Neuron (in vitro differentiated cells): ENCODE results near the gene ERMARD.

Experiments
- H2AFZ ChIP-seq: one replicate; pipeline ENCODE4 v1.6.1; 2013; ENCODE audit warnings: low read depth, mild to moderate bottlenecking, inconsistent platforms, low read length, moderate library complexity
- H3K27me3 ChIP-seq: one replicate; pipeline ENCODE4 v1.6.1; 2013; ENCODE audit warnings: low read length; ENCODE audit not compliant: insufficient read depth
- H3K36me3 ChIP-seq: one replicate; pipeline ENCODE4 v1.6.1; 2013; ENCODE audit warnings: low read length; ENCODE audit not compliant: insufficient read depth
- H3K4me1 ChIP-seq: one replicate; pipeline ENCODE4 v1.6.1; 2013; ENCODE audit warnings: low read length; ENCODE audit not compliant: insufficient read depth
- H3K4me3 ChIP-seq: 2 replicates; pipeline ENCODE4 v1.5.1; 2013; ENCODE audit warnings: mild to moderate bottlenecking, low read length, moderate library complexity
- H3K9me3 ChIP-seq: one replicate; pipeline ENCODE4 v1.6.1; 2013; ENCODE audit warnings: low read length

The ERMARD gene

GRCh38 chr6:169813969-169814368, 62.5 kb downstream of the ERMARD start:
- Histone ChIP-seq H3K27me3 (no peaks in the 10 kb centered on the region), H3K36me3 (no peaks in the 10 kb centered on the region), H3K4me3 (no peak overlapping the region), H3K9me3 (peaks cover 7% of the 10 kb centered on the region), H2AFZ (no peak overlapping the region), H3K4me1 (peaks cover 7% of the 10 kb centered on the region)

DNA sequence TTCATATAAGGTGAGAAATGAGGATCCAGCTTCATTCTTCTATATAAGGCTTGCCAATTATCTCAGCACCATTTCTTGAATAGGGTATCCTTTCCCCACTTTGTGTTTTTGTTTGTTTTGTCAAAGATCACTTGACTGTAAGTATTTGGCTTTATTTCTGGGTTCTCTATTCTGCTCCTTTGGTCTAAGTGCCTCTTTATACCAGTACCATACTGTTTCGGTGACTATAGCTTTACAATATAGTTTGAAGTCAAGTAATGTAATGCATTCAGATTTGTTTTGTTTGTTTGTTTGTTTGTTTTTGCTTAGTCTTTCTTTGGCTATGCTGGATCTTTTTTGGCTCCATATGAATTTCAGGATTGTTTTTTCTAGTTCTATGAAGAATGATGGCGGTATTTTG, 64.6 kb downstream of the ERMARD start:
- Histone ChIP-seq H3K4me1 (no peaks in the 10 kb centered on the region), H3K27me3 (no peaks in the 10 kb centered on the region), H2AFZ (no peak overlapping the region), H3K9me3 (peaks cover 7% of the 10 kb centered on the region), H3K36me3 (no peaks in the 10 kb centered on the region), H3K4me3 (no peak overlapping the region)

- Histone ChIP-seq H3K9me3 (peaks cover 7% of the 10 kb centered on the region), H3K4me3 (no peak overlapping the region)
Observed at GRCh38 chr6:169816975-169817374, 65.6 kb downstream of the ERMARD start.

GRCh38 chr6:169820358-169820757, 68.9 kb downstream of the ERMARD start:
- Histone ChIP-seq H3K27me3 (no peaks in the 10 kb centered on the region), H3K4me1 (no peaks in the 10 kb centered on the region), H3K9me3 (no peaks in the 10 kb centered on the region), H3K36me3 (no peaks in the 10 kb centered on the region), H2AFZ (no peak overlapping the region), H3K4me3 (no peak overlapping the region)

More at GRCh38 chr6:169816975-169817374, 65.6 kb downstream of the ERMARD start:
- Histone ChIP-seq H3K27me3 (no peaks in the 10 kb centered on the region), H3K36me3 (no peaks in the 10 kb centered on the region), H2AFZ (no peak overlapping the region), H3K4me1 (no peaks in the 10 kb centered on the region)

GRCh38 chr6:169824021-169824420, 72.6 kb downstream of the ERMARD start:
- no peak overlapping the region for H3K4me3 ChIP-seq
- no peaks in the 10 kb centered on the region for H3K36me3 ChIP-seq
- H2AFZ ChIP-seq, result no peak overlapping the region
- no peaks in the 10 kb centered on the region for H3K4me1 ChIP-seq
- no peaks in the 10 kb centered on the region for H3K9me3 ChIP-seq
- no peaks in the 10 kb centered on the region for H3K27me3 ChIP-seq

DNA sequence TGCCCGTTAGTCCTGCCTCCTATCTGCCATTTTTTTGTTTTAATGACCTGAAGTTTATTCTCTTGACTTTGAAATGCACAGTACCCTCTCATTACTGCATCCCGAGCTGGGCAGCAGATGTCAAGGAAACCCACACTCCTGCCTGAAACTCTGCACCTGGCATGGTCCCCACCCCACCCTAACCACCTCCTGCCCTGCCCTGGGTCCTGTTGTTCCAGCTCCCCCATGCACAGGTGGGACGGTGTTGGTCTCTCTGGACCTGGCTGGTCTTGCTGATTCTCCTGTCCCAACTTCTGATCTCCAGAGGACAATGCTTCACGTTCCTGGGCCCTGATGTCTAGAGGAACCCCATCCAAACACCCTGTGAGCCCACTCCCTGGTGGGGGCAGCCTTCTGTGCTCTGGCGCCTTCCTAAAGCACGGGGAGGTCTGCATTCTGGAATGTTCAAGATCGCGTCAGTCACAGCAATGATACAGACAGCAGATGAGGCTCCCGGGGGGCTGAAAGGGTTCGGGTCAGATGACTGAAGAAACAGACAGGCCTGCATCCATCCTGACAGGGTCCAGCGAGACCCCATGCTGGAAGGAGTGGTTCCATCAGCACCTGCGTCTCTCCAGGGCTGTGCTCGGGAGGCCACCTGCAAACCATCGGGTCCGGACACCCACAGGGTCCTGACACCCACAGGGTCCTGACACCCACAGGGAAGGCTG, 73.6 kb downstream of the ERMARD start:
- Histone ChIP-seq H3K4me1 (no peaks in the 10 kb centered on the region), H3K9me3 (no peaks in the 10 kb centered on the region), H3K4me3 (no peak overlapping the region), H3K36me3 (no peaks in the 10 kb centered on the region), H2AFZ (no peak overlapping the region), H3K27me3 (no peaks in the 10 kb centered on the region)

DNA sequence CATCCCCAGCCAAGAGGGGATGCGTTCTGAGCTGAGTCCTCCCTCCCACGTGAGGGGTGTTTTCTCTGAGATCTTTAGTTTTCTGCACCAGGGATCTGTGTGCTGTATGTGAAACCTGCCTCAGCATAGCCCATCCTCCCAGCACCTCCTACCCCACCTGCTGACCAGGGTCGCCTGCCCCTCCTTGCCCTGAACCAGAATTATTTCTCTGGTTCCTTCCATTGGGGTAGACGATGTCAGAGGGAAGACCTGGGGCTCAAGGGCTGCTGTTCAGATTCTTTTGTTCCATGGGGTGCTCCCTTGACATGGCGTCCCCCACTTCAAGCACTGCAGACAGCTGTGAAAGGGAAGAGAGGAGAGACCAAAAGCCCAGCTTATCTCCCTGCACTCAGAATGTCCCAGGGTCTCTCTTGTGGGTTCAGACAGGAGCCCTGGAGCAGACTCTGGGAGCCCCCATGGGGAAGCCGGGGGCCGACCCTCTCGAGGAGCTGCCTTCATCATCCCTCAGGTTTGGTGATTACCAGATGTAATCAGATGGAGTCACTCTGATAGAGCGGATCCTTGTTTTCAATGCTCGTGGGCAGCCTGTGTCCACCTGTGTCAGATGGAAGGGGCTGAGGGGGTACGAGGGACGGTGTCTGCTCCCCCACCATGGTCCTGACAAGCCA, 74.3 kb downstream of the ERMARD start:
- Histone ChIP-seq H3K4me3 (no peak overlapping the region), H3K27me3 (no peaks in the 10 kb centered on the region), H3K36me3 (no peaks in the 10 kb centered on the region), H3K9me3 (no peaks in the 10 kb centered on the region), H2AFZ (no peak overlapping the region), H3K4me1 (no peaks in the 10 kb centered on the region)

- H3K4me3 ChIP-seq, result no peak overlapping the region
- no peaks in the 10 kb centered on the region for H3K27me3 ChIP-seq
- no peaks in the 10 kb centered on the region for H3K9me3 ChIP-seq
- no peaks in the 10 kb centered on the region for H3K36me3 ChIP-seq
- H2AFZ ChIP-seq, result no peak overlapping the region
- no peaks in the 10 kb centered on the region for H3K4me1 ChIP-seq
Observed at GRCh38 chr6:169826697-169827096, 75.3 kb downstream of the ERMARD start.

DNA sequence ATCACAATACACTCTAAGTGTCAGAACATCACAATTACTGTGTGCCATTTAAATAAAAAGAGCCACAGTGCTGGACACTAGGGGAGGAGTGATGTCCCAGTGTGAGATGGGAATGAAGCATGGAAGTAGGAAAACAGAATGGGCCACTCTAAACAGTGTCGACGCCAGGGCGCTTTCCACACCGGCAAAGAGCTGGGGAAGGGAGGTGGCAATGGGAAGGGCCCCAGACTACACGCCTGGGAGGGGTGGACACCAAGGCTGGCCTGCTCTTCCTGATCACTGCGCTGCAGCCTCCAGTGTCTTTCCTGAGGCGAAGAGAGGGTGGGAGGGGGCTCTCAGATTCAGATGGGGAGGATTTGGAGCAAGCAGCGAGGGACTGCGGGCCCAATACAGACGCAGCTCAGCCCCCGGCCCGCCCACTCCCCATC, 75.9 kb downstream of the ERMARD start:
- Histone ChIP-seq H3K36me3 (no peaks in the 10 kb centered on the region), H3K9me3 (no peaks in the 10 kb centered on the region), H3K4me1 (no peaks in the 10 kb centered on the region), H2AFZ (no peak overlapping the region), H3K4me3 (no peak overlapping the region), H3K27me3 (no peaks in the 10 kb centered on the region)

DNA sequence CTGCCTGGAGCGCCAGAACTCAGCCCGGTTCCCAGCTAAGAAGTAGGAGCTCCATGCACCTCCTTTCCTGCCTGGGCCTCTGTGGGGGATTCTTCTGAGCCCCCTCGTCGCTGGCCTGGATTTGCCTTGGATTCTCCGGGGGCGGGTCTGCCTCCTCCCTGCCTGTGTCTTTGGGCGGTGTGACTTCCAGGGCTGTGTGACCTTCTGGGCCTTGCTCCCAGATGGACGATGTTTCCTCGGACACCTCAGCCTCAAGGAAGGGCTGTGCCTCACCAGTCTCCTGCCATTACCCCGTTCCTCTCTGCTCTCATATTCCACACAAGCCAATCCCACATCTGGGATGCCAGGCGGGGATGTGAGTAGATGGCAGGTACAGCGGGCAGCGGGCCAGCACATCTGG, 76.8 kb downstream of the ERMARD start:
- H3K36me3 ChIP-seq, result no peaks in the 10 kb centered on the region
- no peak overlapping the region for H3K4me3 ChIP-seq
- H3K9me3 ChIP-seq, result no peaks in the 10 kb centered on the region
- no peak overlapping the region for H2AFZ ChIP-seq
- no peaks in the 10 kb centered on the region for H3K4me1 ChIP-seq
- no peaks in the 10 kb centered on the region for H3K27me3 ChIP-seq

DNA sequence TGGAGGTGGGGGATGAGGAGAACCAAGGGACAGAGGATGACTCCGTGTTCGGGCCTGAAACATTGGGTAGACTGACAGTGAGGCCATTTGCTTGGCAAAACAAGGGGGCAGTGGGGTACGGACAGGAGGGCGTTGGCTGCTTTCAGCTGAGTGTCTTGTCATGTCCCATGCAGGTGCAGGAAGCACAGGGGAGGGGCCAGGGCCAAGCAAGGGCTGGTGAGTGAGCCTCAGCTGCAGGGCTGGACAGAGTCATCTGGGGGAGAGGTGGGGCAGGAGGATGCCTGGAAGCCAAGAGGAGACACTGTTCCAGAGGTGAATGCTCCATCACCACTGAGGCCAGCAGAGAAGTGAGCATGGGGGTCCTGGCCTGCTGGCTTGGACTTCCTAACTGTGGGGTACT, 78.4 kb downstream of the ERMARD start:
- no peak overlapping the region for H3K4me3 ChIP-seq
- no peak overlapping the region for H2AFZ ChIP-seq
- no peaks in the 10 kb centered on the region for H3K36me3 ChIP-seq
- H3K9me3 ChIP-seq, result no peaks in the 10 kb centered on the region
- no peaks in the 10 kb centered on the region for H3K4me1 ChIP-seq
- H3K27me3 ChIP-seq, result no peaks in the 10 kb centered on the region

- Histone ChIP-seq H3K4me1 (no peaks in the 10 kb centered on the region), H3K4me3 (no peak overlapping the region), H2AFZ (no peak overlapping the region), H3K36me3 (no peaks in the 10 kb centered on the region), H3K9me3 (no peaks in the 10 kb centered on the region), H3K27me3 (no peaks in the 10 kb centered on the region)
Observed at GRCh38 chr6:169830876-169831275, 79.5 kb downstream of the ERMARD start.
